ENCODE measurements around the gene SCAF1. TPM values are rescaled to one million over a fixed set of nuclear protein-coding genes. Genes with fewer than 3 reads are reported as not detected.

SCAF1 gene
- total and polyA plus RNA-seq, 10 of the 15 experiments (the other 5 are each of a cell fraction or from before 2014, with no cell fraction given) = 0.18 to 77.0 (median 5.3) TPM

- TF ChIP-seq TARDBP (IDR thresholded peaks at IDR 0.05; ENCODE audit: borderline replicate concordance) = peak; percentile 96; the same call in 1 of the 2 replicates
- TF ChIP-seq BCL3 (IDR thresholded peaks at IDR 0.05; ENCODE audit: borderline replicate concordance, insufficient read depth, low read depth, low read length, poor library complexity, severe bottlenecking) = no peak
- TF ChIP-seq SMAD1 (IDR thresholded peaks at IDR 0.05; ENCODE audit: low read depth, partially characterized antibody) = no peak
- TF ChIP-seq DPF2 (IDR thresholded peaks at IDR 0.05) = no peak
- peak; percentile 96 for TF ChIP-seq CHD2 (IDR thresholded peaks at IDR 0.05; ENCODE audit: borderline replicate concordance, low read depth, low read length)
- 0 out of 2 replicates have a peak, but pooled peaks have one; percentile 41 for TF ChIP-seq SMAD5 (IDR thresholded peaks at IDR 0.05; ENCODE audit: low read depth)
- no peak for TF ChIP-seq SUPT20H (IDR thresholded peaks at IDR 0.05; ENCODE audit: borderline replicate concordance, control insufficient read depth, low read depth, low read length)
- TF ChIP-seq NKRF (conservative IDR thresholded peaks at IDR 0.05) = 0 out of 2 replicates have a peak, but pooled peaks have one; percentile 30
- no peak for TF ChIP-seq TCF7 (IDR thresholded peaks at IDR 0.05; ENCODE audit: borderline replicate concordance)
- TF ChIP-seq HDGF (IDR thresholded peaks at IDR 0.05) = peak; percentile 95
- TF ChIP-seq RBBP5 (conservative IDR thresholded peaks at IDR 0.05) = no peak
- no peak for TF ChIP-seq PRDM15 (CRISPR knock-in tag; IDR thresholded peaks at IDR 0.05)
- TF ChIP-seq ZBED1 (IDR thresholded peaks at IDR 0.05; ENCODE audit: borderline replicate concordance) = no peak
- TF ChIP-seq BCLAF1 (IDR thresholded peaks at IDR 0.05) = no peak
- no peak for TF ChIP-seq IRF5 (IDR thresholded peaks at IDR 0.05; ENCODE audit: borderline replicate concordance)
- peak; percentile 64 for TF ChIP-seq NR2C2 (IDR thresholded peaks at IDR 0.05; ENCODE audit: borderline replicate concordance, control insufficient read depth, insufficient read length, low read depth)
- no peak for TF ChIP-seq NFYB (IDR thresholded peaks at IDR 0.05; ENCODE audit: insufficient read depth, low read depth, low read length)
Measured at GRCh38 chr19:49641688-49642491, at the start of gene SCAF1 (continued).
